B cell (primary cell): ENCODE results near the gene CDK2. TPM values are rescaled to one million over a fixed set of nuclear protein-coding genes. Genes with fewer than 3 reads are reported as not detected.

ENCODE experiments used
- ATAC-seq: fragments of 200-7000 bp; cut with Tn5 transposase; one replicate; pipeline ENCODE4 v1.10.0; 2021; ENCODE audit warnings: low read depth, mild to moderate bottlenecking, moderate number of reproducible peaks, moderate library complexity
- CTCF ChIA-PET: fragments of 350-600 bp; sonication (Branson Sonifier 250); formaldehyde crosslinking; loops from one replicate; lab custom pipeline; 2021; ENCODE audit warnings: antibody characterized with exemption, inconsistent platforms; lab: Charles Lee
- POLR2A ChIA-PET: fragments of 350-600 bp; sonication (Branson Sonifier 250); formaldehyde crosslinking; loops from one replicate; lab custom pipeline; 2021; ENCODE audit warnings: antibody characterized with exemption; lab: Charles Lee
- DNase-seq: peaks from one replicate; pipeline ENCODE4 v3.0.0; 2013
- H2AFZ ChIP-seq: 2 replicates; pipeline ENCODE4 v1.6.1; 2012; ENCODE audit warnings: mild to moderate bottlenecking, low read depth, low read length; ENCODE audit not compliant: insufficient read depth, poor library complexity, severe bottlenecking
- H3K27ac ChIP-seq, 2 donors: 1 replicate in 1 of 2; 2 replicates in 1 of 2; pipeline ENCODE4 v1.5.1; 2012 to 2013; ENCODE audit warnings: low read length in 2 of 2, mild to moderate bottlenecking in 2 of 2, moderate library complexity in 1 of 2
- H3K27me3 ChIP-seq, 4 experiments: fragments of 200-600 bp in 1 of 4; sonication (generic) in 1 of 4; replicated peaks in 1 of 4; 1 replicate in 2 of 4; 2 replicates in 2 of 4; pipeline versions ENCODE4 v1.6.1 to v1.7.0; 2013 to 2016; ENCODE audit warnings: low read length in 3 of 4, mild to moderate bottlenecking in 2 of 4, mixed read lengths in 1 of 4, moderate library complexity in 1 of 4; ENCODE audit not compliant: insufficient read depth in 4 of 4, control insufficient read depth in 3 of 4; ENCODE audit errors: control extremely low read depth in 1 of 4
- H3K36me3 ChIP-seq, 2 experiments: replicated peaks in 1 of 2; 1 replicate in 1 of 2; 2 replicates in 1 of 2; pipeline versions ENCODE4 v1.6.1 to v1.7.1; 2013; ENCODE audit warnings: low read length in 1 of 2; ENCODE audit not compliant: insufficient read depth in 2 of 2, control insufficient read depth in 1 of 2; ENCODE audit errors: control extremely low read depth in 1 of 2, extremely low read depth in 1 of 2
- H3K4me1 ChIP-seq, 2 donors: fragments of 200-600 bp in 1 of 2; sonication (generic) in 1 of 2; 1 replicate in 1 of 2; 2 replicates in 1 of 2; pipeline versions ENCODE4 v1.5.1 to v1.6.1; 2013 to 2017; ENCODE audit warnings: low read length in 2 of 2; ENCODE audit not compliant: control insufficient read depth in 2 of 2, insufficient read depth in 2 of 2
- H3K4me2 ChIP-seq: replicated peaks from 2 replicates; pipeline ENCODE3; 2012; ENCODE audit warnings: mild to moderate bottlenecking, low read depth, low read length; ENCODE audit not compliant: poor library complexity, severe bottlenecking
- H3K4me3 ChIP-seq, 5 experiments: fragments of 200-600 bp in 1 of 5; sonication (generic) in 1 of 5; 1 replicate in 3 of 5; 2 replicates in 2 of 5; pipeline versions ENCODE4 v1.5.1 to v1.7.0; 2011 to 2016; ENCODE audit warnings: low read length in 4 of 5, mild to moderate bottlenecking in 4 of 5, low read depth in 2 of 5, control low read depth in 1 of 5, moderate library complexity in 1 of 5; ENCODE audit not compliant: insufficient read depth in 1 of 5; ENCODE audit errors: control extremely low read depth in 1 of 5, extremely low read depth in 1 of 5
- H3K79me2 ChIP-seq: fragments of 200-600 bp; sonication (generic); one replicate; pipeline ENCODE4 v1.6.0; 2016; ENCODE audit warnings: low read length; ENCODE audit not compliant: control insufficient read depth, insufficient read depth
- H3K9ac ChIP-seq: fragments of 200-600 bp; sonication (generic); 2 replicates; pipeline ENCODE4 v1.6.1; 2017; ENCODE audit warnings: mild to moderate bottlenecking, low read length, moderate library complexity
- H3K9me3 ChIP-seq, 3 donors: one replicate each; pipeline versions ENCODE4 v1.6.1 to v1.7.1; 2013; ENCODE audit warnings: low read length in 2 of 3; ENCODE audit not compliant: control insufficient read depth in 2 of 3, insufficient read depth in 1 of 3; ENCODE audit errors: control extremely low read depth in 1 of 3
- H4K20me1 ChIP-seq: 2 replicates; pipeline ENCODE4 v1.6.0; 2012; ENCODE audit warnings: mild to moderate bottlenecking, low read length; ENCODE audit not compliant: insufficient read depth, control insufficient read depth, poor library complexity, severe bottlenecking
- H3K27ac Mint-ChIP-seq: one replicate; pipeline ENCODE4 v1.8.0; 2021; ENCODE audit warnings: mixed read lengths
- H3K27me3 Mint-ChIP-seq: one replicate; pipeline ENCODE4 v1.8.0; 2021; ENCODE audit warnings: mixed read lengths
- H3K4me1 Mint-ChIP-seq: one replicate; pipeline ENCODE4 v1.8.0; 2021; ENCODE audit warnings: mixed read lengths
- H3K4me3 Mint-ChIP-seq: one replicate; pipeline ENCODE4 v1.8.0; 2021; ENCODE audit warnings: mixed read lengths
- H3K9me3 Mint-ChIP-seq: one replicate; pipeline ENCODE4 v1.8.0; 2022; ENCODE audit warnings: mixed read lengths; ENCODE audit not compliant: insufficient read depth
- EZH2 ChIP-seq: IDR thresholded peaks from 2 replicates; pipeline ENCODE4 v1.6.1; 2012; ENCODE audit warnings: borderline replicate concordance, low read depth, mild to moderate bottlenecking, moderate library complexity, low read length; ENCODE audit not compliant: insufficient read depth, poor library complexity, severe bottlenecking
- WGBS: methylation state at CpG from one replicate; pipeline ENCODE4 v1.1.5; 2013; ENCODE audit warnings: missing lambda C conversion rate; ENCODE audit not compliant: insufficient coverage; 5-methylcytosine and 5-hydroxymethylcytosine counted together
- intact Hi-C: fragments of 100-400 bp; cut with micrococcal nuclease; formaldehyde crosslinking; loops from one replicate; pipeline ENCODE4 v1.10.0; 2022
- polyA plus RNA-seq: library from polyadenylated mRNA; depleted of rRNA; stranded (reverse); fragments of >200 nt; gene quantifications from 2 replicates; pipeline ENCODE4 v1.2.3, GENCODE V29; 2012
- total RNA-seq, 2 donors: library from RNA; stranded (reverse); fragments of 120-200 nt in 1 of 2; gene quantifications; 1 replicate in 1 of 2; 2 replicates in 1 of 2; pipeline versions ENCODE4 v1.2.3 to v1.2.4, GENCODE V29; 2013 to 2022
- TF ChIP-seq, protein P1 (sequence below): fragments of 200-600 bp; IDR thresholded peaks from one replicate; pipeline ENCODE4 v1.8.0; 2022; ENCODE audit warnings: antibody characterized with exemption, mild to moderate bottlenecking

CDK2 gene
- total and polyA plus RNA-seq, 2 donors (not counting 1 experiment from before 2014, with no cell fraction given) = 10.8 to 32.8 TPM

DNA sequence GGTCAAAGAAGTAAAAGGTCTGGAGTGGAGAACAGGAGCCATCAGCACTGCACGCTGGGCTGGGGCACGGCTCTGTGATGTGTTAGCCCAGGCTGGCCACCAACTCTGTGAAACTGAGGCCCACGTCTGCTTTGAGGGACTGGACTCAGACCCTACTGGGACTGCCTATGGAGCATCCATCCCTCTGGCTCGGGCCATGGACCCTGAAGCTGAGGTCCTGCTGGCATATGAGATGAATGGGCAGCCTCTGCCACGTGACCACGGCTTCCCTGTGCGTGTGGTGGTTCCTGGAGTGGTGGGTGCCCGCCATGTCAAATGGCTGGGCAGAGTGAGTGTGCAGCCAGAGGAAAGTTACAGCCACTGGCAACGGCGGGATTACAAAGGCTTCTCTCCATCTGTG lies 37.6 kb downstream of the CDK2 start:
- no peaks in the 10 kb centered on the region for H3K27me3 ChIP-seq
- POLR2A ChIA-PET = interaction anchor here (0.6 kb wide), 1 partner anchor 186 kb away, joined by 5 read pairs; no protein-coding TSS in a partner anchor
- no peaks in the 10 kb centered on the region for H3K9me3 Mint-ChIP-seq
- no peaks in the 10 kb centered on the region for H4K20me1 ChIP-seq
- CTCF ChIA-PET = no interaction called here
- no peak overlapping the region for H3K4me2 ChIP-seq
- TF ChIP-seq, protein P1, sequence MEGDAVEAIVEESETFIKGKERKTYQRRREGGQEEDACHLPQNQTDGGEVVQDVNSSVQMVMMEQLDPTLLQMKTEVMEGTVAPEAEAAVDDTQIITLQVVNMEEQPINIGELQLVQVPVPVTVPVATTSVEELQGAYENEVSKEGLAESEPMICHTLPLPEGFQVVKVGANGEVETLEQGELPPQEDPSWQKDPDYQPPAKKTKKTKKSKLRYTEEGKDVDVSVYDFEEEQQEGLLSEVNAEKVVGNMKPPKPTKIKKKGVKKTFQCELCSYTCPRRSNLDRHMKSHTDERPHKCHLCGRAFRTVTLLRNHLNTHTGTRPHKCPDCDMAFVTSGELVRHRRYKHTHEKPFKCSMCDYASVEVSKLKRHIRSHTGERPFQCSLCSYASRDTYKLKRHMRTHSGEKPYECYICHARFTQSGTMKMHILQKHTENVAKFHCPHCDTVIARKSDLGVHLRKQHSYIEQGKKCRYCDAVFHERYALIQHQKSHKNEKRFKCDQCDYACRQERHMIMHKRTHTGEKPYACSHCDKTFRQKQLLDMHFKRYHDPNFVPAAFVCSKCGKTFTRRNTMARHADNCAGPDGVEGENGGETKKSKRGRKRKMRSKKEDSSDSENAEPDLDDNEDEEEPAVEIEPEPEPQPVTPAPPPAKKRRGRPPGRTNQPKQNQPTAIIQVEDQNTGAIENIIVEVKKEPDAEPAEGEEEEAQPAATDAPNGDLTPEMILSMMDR = no peak
- no peak for TF ChIP-seq EZH2
- H3K27me3 Mint-ChIP-seq = no peaks in the 10 kb centered on the region
- H3K27ac Mint-ChIP-seq = no peak overlapping the region
- peak overlapping the region; percentile 19 for H3K4me3 Mint-ChIP-seq
- peaks cover 5 to 11% of the 10 kb centered on the region in 2 donors for H3K4me1 ChIP-seq
- no peak overlapping the region for H3K9ac ChIP-seq
- H3K27ac ChIP-seq = no peak overlapping the region
- no peak overlapping the region for H2AFZ ChIP-seq
- no peaks in the 10 kb centered on the region for H3K9me3 ChIP-seq
- peaks cover 14% of the 10 kb centered on the region for H3K4me1 Mint-ChIP-seq
- intact Hi-C loops = no loop called here
- H3K36me3 ChIP-seq = no peaks in the 10 kb centered on the region
- H3K4me3 ChIP-seq = no peak overlapping the region
- DNase-seq (no peak), ATAC-seq (no peak)
- WGBS = 97% methylated on average over 10 of the region's 10 CpGs
- no peaks in the 10 kb centered on the region for H3K79me2 ChIP-seq
